Stimulated activated CD4-positive, alpha-beta T cell treated with anti-CD3 and anti-CD28 coated beads, Interleukin-15, amount 100 ng/mL, for 1 hour (primary cell): ENCODE results near the gene RBM28.

Experiments used
- DNase-seq, 2 donors: peaks; one replicate each; pipeline ENCODE4 v3.0.0-alpha.2; 2020; ENCODE audit warnings: low read depth in 1 of 2, low spot score in 1 of 2

RBM28 gene

DNA sequence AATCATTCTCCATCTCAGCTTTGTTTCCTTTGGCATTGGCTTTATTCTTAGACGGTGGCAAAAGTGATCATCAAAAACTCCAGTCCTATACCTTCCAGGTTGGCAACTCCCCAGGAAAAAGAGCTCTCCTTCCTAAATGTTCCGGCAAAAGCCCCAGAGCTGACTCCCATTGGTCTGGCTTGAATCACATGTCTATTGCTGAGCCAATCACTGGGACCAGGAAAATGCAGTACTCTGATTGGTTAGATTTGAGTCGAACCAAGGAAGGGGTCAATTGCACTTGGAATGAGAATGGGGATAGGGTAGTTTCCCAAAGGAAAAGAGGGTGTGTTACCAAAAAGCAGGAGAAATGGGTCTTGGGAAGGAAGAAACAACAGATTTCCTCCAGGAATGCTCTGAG, 80.3 kb downstream of the RBM28 start:
- no peak for DNase-seq

DNA sequence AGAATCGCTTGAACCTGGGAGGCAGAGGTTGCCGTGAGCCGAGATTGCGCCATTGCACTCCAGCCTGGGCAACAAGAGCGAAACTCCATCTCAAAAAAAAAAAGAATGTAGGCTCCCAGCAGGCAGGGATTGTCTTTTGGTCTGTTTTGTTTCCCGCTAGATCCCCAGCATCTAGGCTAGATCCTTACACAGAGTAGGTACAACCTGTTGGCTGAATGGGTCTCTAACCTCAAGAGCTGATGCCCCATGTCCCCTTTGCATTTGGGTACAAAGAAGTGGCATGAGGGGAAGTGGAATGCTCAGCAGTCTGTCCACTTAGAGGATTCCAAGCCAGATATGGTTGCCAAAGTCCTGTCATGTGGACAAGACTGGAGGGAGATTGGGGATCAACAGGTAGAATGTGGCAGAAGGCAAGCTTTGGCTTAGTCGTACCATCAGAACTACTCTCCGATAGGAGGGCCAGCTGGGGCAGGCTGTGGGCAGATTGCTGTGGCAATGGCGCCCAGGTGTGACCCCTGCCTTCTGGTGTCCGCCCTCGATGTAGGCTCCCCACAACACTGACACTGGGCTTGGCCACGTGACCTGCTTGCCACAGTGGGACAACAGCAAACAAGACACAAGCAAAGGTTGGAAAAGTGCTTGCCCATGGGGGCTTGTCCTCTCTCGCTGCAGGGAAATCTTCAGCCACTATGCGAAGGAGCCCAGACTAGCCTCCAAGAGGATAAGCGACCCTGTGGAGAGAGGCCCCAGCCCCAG, 81.3 kb downstream of the RBM28 start:
- DNase-seq = no peak

DNA sequence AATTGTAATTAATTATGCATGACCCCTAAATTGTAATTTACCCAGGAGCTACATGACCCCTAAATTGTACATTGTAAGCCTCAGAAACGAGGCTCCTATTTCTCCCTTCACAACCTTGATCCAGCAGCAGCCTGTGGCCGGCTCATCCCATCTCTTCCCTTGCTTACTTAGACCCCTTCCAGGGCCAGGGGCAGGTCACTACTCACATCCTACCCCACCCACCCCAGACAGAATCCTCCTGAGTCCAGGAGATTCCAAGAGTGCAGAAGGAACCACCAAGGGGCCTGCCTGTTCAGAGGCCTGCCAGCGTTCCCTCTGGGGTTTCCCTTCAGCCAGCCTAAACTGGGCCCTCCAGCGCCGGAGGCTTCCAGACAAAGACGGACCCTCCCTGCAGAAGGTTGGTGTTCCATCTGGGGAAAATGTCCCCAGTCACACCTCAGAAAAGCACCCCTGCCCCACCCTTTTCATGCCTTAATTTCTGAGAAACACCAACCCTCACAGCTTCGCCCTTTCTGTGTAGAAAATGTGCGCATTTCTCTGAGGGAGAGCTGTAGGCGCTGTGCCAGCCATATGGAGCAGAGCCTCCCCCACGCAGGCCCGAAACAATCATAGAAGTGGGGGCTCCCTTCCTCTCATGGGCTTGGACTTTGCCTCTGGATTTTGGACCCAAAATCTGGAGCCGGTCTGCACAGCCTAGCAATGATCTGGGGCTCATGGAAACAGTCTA, 83.5 kb downstream of the RBM28 start:
- DNase-seq = no peak

DNA sequence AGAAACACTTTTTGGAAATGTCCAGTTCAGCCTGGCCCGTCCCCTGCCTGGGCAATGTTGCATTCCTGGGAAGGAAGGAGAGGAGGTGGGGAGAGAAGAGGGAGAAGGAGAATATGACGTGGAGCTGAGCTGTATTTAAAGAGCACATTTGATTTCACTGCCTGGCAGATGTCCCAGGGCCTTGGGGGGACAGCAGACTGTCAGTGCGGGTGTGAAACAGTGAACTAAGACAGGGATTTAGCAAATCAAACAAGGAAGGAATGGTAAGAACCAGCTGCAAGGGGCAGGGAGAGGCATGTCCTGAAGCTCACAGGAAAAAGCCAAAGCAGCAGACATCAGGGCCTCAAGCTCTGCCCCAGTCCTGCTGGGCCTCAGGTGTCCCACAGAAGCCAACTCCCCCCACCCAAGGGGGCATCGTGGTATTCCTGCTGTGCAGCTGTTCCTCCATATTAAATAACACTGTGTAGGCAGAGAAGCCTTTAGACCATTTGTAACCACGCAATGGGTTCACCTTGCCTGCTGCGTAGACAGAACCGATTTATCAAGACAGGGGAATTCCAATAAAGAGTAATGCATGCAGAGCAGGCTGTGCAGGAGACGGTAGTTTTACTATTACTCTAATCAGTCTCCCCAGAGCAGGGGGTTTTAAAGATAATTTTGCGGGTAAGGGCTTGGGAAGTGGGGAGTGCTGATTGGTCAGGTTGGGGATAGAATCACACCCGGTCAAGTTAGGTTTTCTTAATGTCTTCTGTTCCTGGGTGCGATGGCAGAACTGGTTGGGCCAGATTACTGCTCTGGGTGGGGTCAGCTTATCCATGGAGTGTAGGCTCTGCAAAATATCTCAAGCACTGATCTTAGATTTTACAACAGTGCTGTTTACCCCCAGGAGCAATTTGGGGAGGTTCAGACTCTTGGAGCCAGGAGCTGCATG, 84.3 kb downstream of the RBM28 start:
- no peak for DNase-seq

DNA sequence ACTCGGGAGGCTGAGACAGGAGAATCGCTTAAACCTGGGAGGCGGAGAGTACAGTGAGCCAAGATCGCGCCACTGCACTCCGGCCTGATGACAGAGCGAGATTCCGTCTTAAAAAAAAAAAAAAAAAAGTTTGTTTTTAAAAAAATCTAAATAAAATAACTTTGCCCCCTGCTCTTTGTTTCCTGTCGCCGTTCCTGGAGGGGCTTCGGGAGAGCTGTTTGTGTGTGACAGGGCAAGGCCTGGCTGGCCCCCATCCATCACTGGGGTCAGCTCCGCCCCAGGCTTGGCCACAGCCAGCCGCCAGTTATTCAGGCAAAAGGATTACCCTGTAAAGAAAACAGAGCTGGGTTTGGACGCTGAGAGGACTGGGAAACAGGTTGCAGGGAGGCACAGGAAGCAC, 86.2 kb downstream of the RBM28 start:
- DNase-seq = no peak

DNA sequence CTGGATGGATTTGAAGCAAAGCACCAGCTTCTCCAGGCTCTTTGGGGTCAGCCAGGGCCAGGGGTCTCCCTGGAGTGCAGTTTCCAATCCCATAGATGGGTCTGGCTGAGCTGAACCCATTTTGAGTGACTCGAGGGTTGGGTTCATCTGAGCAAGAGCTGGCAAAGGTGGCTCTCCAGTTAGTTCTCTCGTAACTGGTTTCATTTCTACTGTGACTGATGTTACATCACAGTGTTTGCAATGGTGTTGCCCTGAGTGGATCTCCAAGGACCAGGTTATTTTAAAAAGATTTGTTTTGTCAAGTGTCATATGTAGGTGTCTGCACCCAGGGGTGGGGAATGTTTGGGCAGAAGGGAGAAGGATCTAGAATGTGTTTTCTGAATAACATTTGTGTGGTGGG, 88.4 kb downstream of the RBM28 start:
- no peak for DNase-seq

DNA sequence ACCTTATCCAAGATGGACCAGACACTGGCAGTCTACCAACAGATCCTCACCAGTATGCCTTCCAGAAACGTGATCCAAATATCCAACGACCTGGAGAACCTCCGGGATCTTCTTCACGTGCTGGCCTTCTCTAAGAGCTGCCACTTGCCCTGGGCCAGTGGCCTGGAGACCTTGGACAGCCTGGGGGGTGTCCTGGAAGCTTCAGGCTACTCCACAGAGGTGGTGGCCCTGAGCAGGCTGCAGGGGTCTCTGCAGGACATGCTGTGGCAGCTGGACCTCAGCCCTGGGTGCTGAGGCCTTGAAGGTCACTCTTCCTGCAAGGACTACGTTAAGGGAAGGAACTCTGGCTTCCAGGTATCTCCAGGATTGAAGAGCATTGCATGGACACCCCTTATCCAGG, 89.2 kb downstream of the RBM28 start:
- no peak for DNase-seq

DNA sequence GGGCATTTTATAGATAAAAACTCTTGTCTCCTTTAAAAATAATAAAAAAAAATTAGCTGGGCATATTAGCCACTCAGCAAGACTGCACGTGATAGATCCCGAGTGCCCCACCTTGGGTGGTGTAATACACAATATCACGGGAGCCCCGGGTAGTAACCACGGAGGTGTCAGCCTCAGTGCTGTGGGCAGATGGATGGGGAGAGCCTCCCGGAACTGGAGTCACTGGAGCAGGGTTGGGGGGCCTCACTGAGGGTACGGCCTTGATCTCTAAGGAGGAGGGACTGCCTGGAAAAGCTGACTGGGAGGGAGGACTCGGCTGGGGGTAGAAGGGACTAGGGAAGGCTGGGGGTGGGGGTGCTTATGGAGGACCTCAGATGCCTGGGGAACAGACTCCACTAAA, 90.0 kb downstream of the RBM28 start:
- DNase-seq = no peak

DNA sequence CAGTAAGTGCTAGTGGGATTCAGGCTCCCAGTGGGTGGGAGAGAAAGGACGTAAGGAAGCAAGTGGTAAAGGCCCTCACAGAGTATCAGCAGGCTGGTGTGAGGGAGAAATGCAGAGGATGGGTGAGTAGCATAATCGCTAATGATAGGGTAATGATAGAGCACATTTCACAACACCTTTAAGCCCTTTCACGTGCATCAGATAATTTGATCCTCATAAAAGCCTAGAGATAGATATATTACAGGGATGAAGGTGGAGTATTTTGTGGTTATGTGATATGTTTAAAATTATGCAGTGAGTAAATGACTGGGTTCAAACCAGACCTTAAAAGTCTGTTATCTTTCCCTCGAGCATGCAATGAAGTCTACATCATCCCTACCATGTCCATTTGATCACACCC, 92.4 kb downstream of the RBM28 start:
- DNase-seq = no peak
